Naive thymus-derived CD4-positive, alpha-beta T cell (primary cell): ENCODE results near the gene PLEKHO2. TPM values are rescaled to one million over a fixed set of nuclear protein-coding genes. Genes with fewer than 3 reads are reported as not detected.

Source experiments
- ATAC-seq: fragments of 150-1000 bp; cut with Tn5 transposase; 2 replicates; pipeline ENCODE4 v1.10.0; 2021; ENCODE audit warnings: mild to moderate bottlenecking, moderate library complexity
- CTCF ChIA-PET: fragments of 350-600 bp; sonication (Branson Sonifier 250); formaldehyde crosslinking; loops from one replicate; lab custom pipeline; 2021; ENCODE audit warnings: antibody characterized with exemption; lab: Charles Lee
- POLR2A ChIA-PET: fragments of 350-600 bp; sonication (Branson Sonifier 250); formaldehyde crosslinking; loops from one replicate; lab custom pipeline; 2021; ENCODE audit warnings: antibody characterized with exemption, inconsistent platforms; lab: Charles Lee
- DNase-seq, 9 donors: peaks; one replicate each; pipeline versions ENCODE4 v3.0.0 to v3.0.0-alpha.2; 2020 to 2022; ENCODE audit warnings: mixed read lengths in 1 of 9
- H3K27ac ChIP-seq: one replicate; pipeline ENCODE4 v1.7.0; 2013; ENCODE audit warnings: mild to moderate bottlenecking, low read depth, low read length, moderate library complexity
- H3K27me3 ChIP-seq, 2 donors: one replicate each; pipeline ENCODE4 v1.7.0; 2013; ENCODE audit warnings: low read length in 2 of 2, mild to moderate bottlenecking in 2 of 2, moderate library complexity in 2 of 2; ENCODE audit not compliant: control insufficient read depth in 2 of 2, insufficient read depth in 2 of 2
- H3K36me3 ChIP-seq, 3 experiments: 1 replicate in 2 of 3; 2 replicates in 1 of 3; pipeline ENCODE4 v1.7.0; 2013; ENCODE audit warnings: low read length in 3 of 3, mild to moderate bottlenecking in 3 of 3, moderate library complexity in 1 of 3; ENCODE audit not compliant: insufficient read depth in 3 of 3, control insufficient read depth in 2 of 3
- H3K4me1 ChIP-seq, 2 donors: one replicate each; pipeline ENCODE4 v1.7.0; 2013; ENCODE audit warnings: low read length in 2 of 2, mild to moderate bottlenecking in 2 of 2, moderate library complexity in 1 of 2; ENCODE audit not compliant: control insufficient read depth in 2 of 2, insufficient read depth in 2 of 2
- H3K4me3 ChIP-seq: 2 replicates; pipeline ENCODE4 v1.7.0; 2013; ENCODE audit warnings: mild to moderate bottlenecking, low read length
- H3K9me3 ChIP-seq, 3 experiments: 1 replicate in 2 of 3; 2 replicates in 1 of 3; pipeline ENCODE4 v1.7.0; 2013; ENCODE audit warnings: low read length in 3 of 3; ENCODE audit not compliant: control insufficient read depth in 2 of 3
- H3K27ac Mint-ChIP-seq, 9 donors: one replicate each; pipeline ENCODE4 v1.8.0; 2020 to 2022; ENCODE audit warnings: mixed read lengths in 9 of 9, mild to moderate bottlenecking in 8 of 9, moderate library complexity in 5 of 9, inconsistent platforms in 2 of 9
- H3K27me3 Mint-ChIP-seq, 5 donors: one replicate each; pipeline ENCODE4 v1.8.0; 2021 to 2022; ENCODE audit warnings: mixed read lengths in 5 of 5, mild to moderate bottlenecking in 1 of 5
- H3K36me3 Mint-ChIP-seq, 5 donors: one replicate each; pipeline ENCODE4 v1.8.0; 2020 to 2022; ENCODE audit warnings: mixed read lengths in 5 of 5, mild to moderate bottlenecking in 3 of 5, inconsistent platforms in 1 of 5
- H3K4me1 Mint-ChIP-seq, 7 donors: one replicate each; pipeline ENCODE4 v1.8.0; 2020 to 2022; ENCODE audit warnings: mixed read lengths in 7 of 7, mild to moderate bottlenecking in 3 of 7, inconsistent platforms in 1 of 7
- H3K4me3 Mint-ChIP-seq, 10 donors: one replicate each; pipeline ENCODE4 v1.8.0; 2020 to 2022; ENCODE audit warnings: mild to moderate bottlenecking in 10 of 10, mixed read lengths in 10 of 10, moderate library complexity in 6 of 10, inconsistent platforms in 2 of 10
- H3K9me3 Mint-ChIP-seq, 11 donors: one replicate each; pipeline ENCODE4 v1.8.0; 2020 to 2022; ENCODE audit warnings: mixed read lengths in 11 of 11, mild to moderate bottlenecking in 4 of 11, inconsistent platforms in 1 of 11, moderate library complexity in 1 of 11
- intact Hi-C, 2 donors: fragments of 100-400 bp; cut with micrococcal nuclease; formaldehyde crosslinking; loops; one replicate each; pipeline ENCODE4 v1.15.1; 2023
- polyA plus RNA-seq, 2 donors: library from polyadenylated mRNA; unstranded; fragments of 300-500 nt; fragmentation: Illumina TruSeq; gene quantifications; one replicate each; pipeline ENCODE4 v1.2.3, GENCODE V29; 2021
- total RNA-seq, 6 experiments: library from RNA in 5 of 6; stranded (reverse) in 5 of 6; gene quantifications; 1 replicate in 5 of 6; 2 replicates in 1 of 6; pipeline ENCODE4 v1.2.3 and lab custom pipeline; 2021 to 2026

Gene PLEKHO2
- total and polyA plus RNA-seq, 7 experiments from 2014 or later, result 8.6 to 52.3 (median 14.0) TPM

DNA sequence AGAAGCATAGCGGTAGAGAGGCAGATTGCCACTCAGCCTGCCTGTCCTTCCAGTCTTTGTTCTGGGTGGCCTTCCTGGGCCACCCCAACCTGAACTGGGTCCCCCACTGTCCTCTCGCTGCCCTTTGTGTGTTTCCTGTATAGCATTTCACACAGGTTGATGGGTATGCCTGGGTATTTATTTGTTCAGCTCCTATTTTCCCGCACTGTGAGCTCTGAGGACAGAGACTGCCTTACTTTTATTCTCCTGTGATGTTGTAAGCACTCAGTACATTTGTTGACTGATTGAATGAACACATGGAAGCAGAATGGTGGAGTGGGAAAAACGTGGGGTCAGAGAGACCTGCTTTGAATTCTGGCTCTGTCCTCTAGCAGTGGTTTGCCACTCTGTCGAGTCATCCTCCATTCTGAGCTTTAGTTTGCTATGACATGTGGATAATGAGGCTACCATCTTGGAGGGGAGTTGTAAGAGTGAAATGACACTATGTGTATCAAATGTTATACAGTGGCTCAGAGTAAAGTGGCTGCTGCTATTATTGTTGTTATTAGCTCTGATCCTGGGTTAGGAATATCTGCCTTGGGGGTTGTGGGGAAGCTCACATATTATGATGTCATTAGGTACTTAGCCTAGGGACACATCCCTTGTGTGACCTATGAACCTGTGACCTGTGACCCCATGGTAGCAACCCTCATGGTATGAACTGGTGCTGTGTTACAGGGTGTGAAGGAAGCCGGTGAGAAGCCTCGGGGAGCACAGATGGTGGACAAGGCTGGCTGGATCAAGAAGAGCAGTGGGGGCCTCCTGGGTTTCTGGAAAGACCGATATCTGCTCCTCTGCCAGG lies 6.4 kb downstream of the PLEKHO2 start:
- no peak overlapping the region for H3K27ac ChIP-seq
- no peaks in the 10 kb centered on the region for H3K9me3 Mint-ChIP-seq
- POLR2A ChIA-PET, result no interaction called here
- H3K27me3 ChIP-seq, result no peaks in the 10 kb centered on the region
- intact Hi-C loops, result loop anchor here in 1 of 2 donors (10.0 kb wide), 1 partner anchor 463 kb away; the partner anchor contains the start of genes PCLAF and TRIP4
- H3K4me3 ChIP-seq, result no peak overlapping the region
- H3K9me3 ChIP-seq, result no peaks in the 10 kb centered on the region
- peak overlapping the region in 7 of 9 donors; percentile 3 to 39 (median 22) for H3K27ac Mint-ChIP-seq
- H3K4me1 ChIP-seq, result peaks cover 23 to 34% of the 10 kb centered on the region in 2 donors
- no peaks in the 10 kb centered on the region for H3K27me3 Mint-ChIP-seq
- peaks cover 0 to 21% (median 17%) of the 10 kb centered on the region in 5 donors for H3K36me3 Mint-ChIP-seq
- peaks cover 42 to 75% (median 59%) of the 10 kb centered on the region in 7 donors for H3K4me1 Mint-ChIP-seq
- no peak overlapping the region for H3K4me3 Mint-ChIP-seq
- DNase-seq, result no peak
- H3K36me3 ChIP-seq, result peaks cover 0 to 47% (median 8%) of the 10 kb centered on the region in 3 experiments
- CTCF ChIA-PET, result no interaction called here
- ATAC-seq, result no peak

DNA sequence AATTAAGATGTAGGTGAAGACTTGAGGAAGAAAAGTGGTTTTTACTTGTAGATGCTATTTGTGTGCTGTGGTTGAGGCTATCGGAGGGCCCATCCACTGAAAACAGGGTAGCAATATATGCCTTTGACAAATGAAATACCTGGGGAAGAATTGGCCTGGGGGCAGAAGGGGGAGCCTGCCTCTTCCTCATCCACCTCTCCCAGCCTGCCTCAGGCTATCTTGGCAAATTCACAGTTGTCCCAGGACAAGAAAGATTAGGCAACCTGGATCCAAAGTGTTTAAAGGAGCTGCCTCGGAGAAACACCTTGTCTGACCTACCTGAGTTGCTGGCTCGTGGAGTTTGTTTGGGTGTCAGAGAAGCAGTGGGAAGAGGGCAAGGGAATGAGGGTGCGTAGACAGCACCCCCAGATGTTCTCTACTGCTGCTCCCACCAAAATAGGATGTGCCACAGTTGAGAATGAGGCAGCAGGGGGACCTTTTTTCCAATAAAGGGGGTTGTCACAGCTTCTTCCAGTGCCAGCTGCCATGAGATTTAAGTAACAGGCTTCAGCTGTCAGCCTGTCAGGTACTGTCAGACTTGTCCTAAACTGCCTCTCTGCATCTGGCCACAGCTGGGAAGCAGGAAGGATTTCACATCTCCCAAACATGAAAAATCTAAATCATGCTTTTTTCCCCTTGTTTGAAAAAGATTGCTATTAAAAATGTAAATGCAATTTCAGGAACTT lies 9.2 kb downstream of the PLEKHO2 start:
- H3K27ac ChIP-seq, result no peak overlapping the region
- Mint-ChIP-seq H3K36me3 (peaks cover 0 to 36% (median 17%) of the 10 kb centered on the region in 5 donors), H3K9me3 (no peaks in the 10 kb centered on the region), H3K4me1 (peaks cover 32 to 68% (median 51%) of the 10 kb centered on the region in 7 donors), H3K27me3 (no peaks in the 10 kb centered on the region), H3K4me3 (peak overlapping the region in 1 of 10 donors; percentile 8), H3K27ac (peak overlapping the region in 5 of 9 donors; percentile 0 to 52 (median 28))
- intact Hi-C loops, result no loop called here
- no peaks in the 10 kb centered on the region for H3K9me3 ChIP-seq
- H3K36me3 ChIP-seq, result peaks cover 0 to 73% (median 23%) of the 10 kb centered on the region in 3 experiments
- ChIA-PET POLR2A (interaction anchor here (0.6 to 1.3 kb wide), 2 partner anchors 42 to 54 kb away, joined by 3 to 7 read pairs; no protein-coding TSS in a partner anchor), CTCF (interaction anchor here (0.6 to 1.1 kb wide), 2 partner anchors 13 to 16 kb away, joined by 3 to 6 read pairs; no protein-coding TSS in a partner anchor)
- peaks cover 5 to 26% of the 10 kb centered on the region in 2 donors for H3K4me1 ChIP-seq
- no peaks in the 10 kb centered on the region for H3K27me3 ChIP-seq
- DNase-seq, result no peak
- H3K4me3 ChIP-seq, result no peak overlapping the region
- no peak for ATAC-seq

DNA sequence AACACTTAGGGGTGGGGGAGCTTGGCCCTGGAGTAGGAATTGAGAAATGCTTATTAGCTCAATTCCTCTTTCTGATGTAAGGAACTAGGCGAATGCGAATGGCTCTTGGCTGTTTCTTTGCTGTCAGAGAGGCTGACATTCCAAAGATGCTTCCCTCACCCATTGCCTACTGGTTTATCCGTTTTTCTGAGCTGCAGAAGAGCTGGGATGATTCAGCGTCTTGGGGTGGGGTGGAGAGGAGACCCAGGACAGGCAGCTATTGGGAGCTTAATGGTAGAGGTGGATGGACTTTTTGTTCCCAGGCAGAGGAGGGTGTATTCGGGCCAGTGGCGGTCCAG lies 9.8 kb downstream of the PLEKHO2 start:
- Histone ChIP-seq H3K36me3 (peaks cover 0 to 78% (median 23%) of the 10 kb centered on the region in 3 experiments), H3K9me3 (no peaks in the 10 kb centered on the region), H3K4me1 (peaks cover 8 to 28% of the 10 kb centered on the region in 2 donors), H3K27ac (no peak overlapping the region), H3K4me3 (no peak overlapping the region), H3K27me3 (no peaks in the 10 kb centered on the region)
- peak overlapping the region in 1 of 9 donors; percentile 0 for H3K27ac Mint-ChIP-seq
- ATAC-seq, result peak; percentile 62
- ChIA-PET POLR2A (interaction anchor here (0.6 to 1.3 kb wide), 2 partner anchors 42 to 53 kb away, joined by 3 to 7 read pairs; no protein-coding TSS in a partner anchor), CTCF (interaction anchor here (0.6 to 1.1 kb wide), 3 partner anchors 14 to 259 kb away, joined by 3 to 6 read pairs (median 4); no protein-coding TSS in a partner anchor)
- no peak for DNase-seq
- no peaks in the 10 kb centered on the region for H3K27me3 Mint-ChIP-seq
- peaks cover 33 to 69% (median 51%) of the 10 kb centered on the region in 7 donors for H3K4me1 Mint-ChIP-seq
- H3K4me3 Mint-ChIP-seq, result peak overlapping the region in 1 of 10 donors; percentile 8
- peaks cover 0 to 38% (median 17%) of the 10 kb centered on the region in 5 donors for H3K36me3 Mint-ChIP-seq
- H3K9me3 Mint-ChIP-seq, result no peaks in the 10 kb centered on the region
- intact Hi-C loops, result no loop called here

DNA sequence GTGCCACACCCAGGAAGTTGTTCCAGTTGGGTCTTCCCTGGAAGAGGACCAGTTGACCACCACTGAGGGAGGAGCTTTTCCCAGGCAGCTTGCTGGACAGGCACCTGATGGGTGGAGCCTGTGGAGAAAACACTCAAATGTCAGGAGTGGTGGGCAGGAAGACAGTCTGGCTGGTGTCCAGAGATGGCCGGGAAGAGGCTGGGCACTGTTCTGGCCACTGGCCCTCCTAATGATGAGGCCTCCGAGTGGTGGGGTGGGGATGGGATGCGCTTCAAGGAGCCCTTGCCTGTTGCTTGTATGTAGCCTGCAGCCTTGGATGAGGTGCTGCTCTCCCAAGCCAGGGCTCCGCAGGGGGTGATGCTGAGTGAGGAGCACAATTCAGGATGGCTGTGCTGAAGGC lies 12.3 kb downstream of the PLEKHO2 start:
- intact Hi-C loops, result no loop called here
- no peaks in the 10 kb centered on the region for H3K9me3 Mint-ChIP-seq
- Histone ChIP-seq H3K9me3 (no peaks in the 10 kb centered on the region), H3K4me1 (peaks cover 8 to 27% of the 10 kb centered on the region in 2 donors), H3K27me3 (no peaks in the 10 kb centered on the region), H3K36me3 (peaks cover 0 to 66% (median 23%) of the 10 kb centered on the region in 3 experiments), H3K27ac (no peak overlapping the region), H3K4me3 (no peak overlapping the region)
- peaks cover 0 to 31% (median 15%) of the 10 kb centered on the region in 5 donors for H3K36me3 Mint-ChIP-seq
- H3K4me3 Mint-ChIP-seq, result no peak overlapping the region
- ATAC-seq (no peak), DNase-seq (no peak)
- H3K4me1 Mint-ChIP-seq, result peaks cover 40 to 72% (median 61%) of the 10 kb centered on the region in 7 donors
- no peaks in the 10 kb centered on the region for H3K27me3 Mint-ChIP-seq
- POLR2A ChIA-PET, result no interaction called here
- H3K27ac Mint-ChIP-seq, result peak overlapping the region in 1 of 9 donors; percentile 74
- CTCF ChIA-PET, result no interaction called here

DNA sequence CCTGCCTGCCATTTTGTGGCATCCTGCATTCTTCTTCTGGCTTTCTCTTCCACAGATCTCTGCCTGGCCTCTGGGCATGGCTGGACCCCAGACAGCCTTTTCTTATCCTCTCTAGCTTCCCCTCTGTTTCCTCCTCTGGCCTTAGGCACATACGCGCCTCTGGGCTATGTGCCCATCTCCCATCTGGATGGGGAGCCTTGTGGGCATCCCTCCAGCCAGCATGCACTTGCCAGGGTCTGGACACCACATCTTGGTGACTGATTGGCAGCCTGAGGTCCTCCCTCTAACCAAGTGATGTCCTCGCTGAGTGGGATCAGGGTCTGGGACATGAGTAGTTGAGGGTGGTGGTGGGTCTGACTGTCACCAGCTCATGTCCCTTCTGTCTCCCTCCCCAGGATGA lies 12.8 kb downstream of the PLEKHO2 start:
- Mint-ChIP-seq H3K4me1 (peaks cover 40 to 72% (median 61%) of the 10 kb centered on the region in 7 donors), H3K27me3 (no peaks in the 10 kb centered on the region), H3K27ac (peak overlapping the region in 3 of 9 donors; percentile 55 to 84 (median 74)), H3K9me3 (no peaks in the 10 kb centered on the region), H3K36me3 (peaks cover 0 to 32% (median 15%) of the 10 kb centered on the region in 5 donors), H3K4me3 (peak overlapping the region in 1 of 10 donors; percentile 53)
- Histone ChIP-seq H3K4me1 (peaks cover 8 to 27% of the 10 kb centered on the region in 2 donors), H3K4me3 (no peak overlapping the region), H3K9me3 (no peaks in the 10 kb centered on the region), H3K27ac (no peak overlapping the region), H3K36me3 (peaks cover 0 to 69% (median 23%) of the 10 kb centered on the region in 3 experiments), H3K27me3 (no peaks in the 10 kb centered on the region)
- no peak for ATAC-seq
- ChIA-PET POLR2A (no interaction called here), CTCF (no interaction called here)
- intact Hi-C loops, result no loop called here
- no peak for DNase-seq

GRCh38 chr15:64855205-64855975 lies 13.7 kb downstream of the PLEKHO2 start:
- ChIA-PET POLR2A (no interaction called here), CTCF (no interaction called here)
- Histone ChIP-seq H3K4me1 (peaks cover 8 to 27% of the 10 kb centered on the region in 2 donors), H3K27me3 (no peaks in the 10 kb centered on the region), H3K27ac (no peak overlapping the region), H3K36me3 (peaks cover 2 to 70% (median 28%) of the 10 kb centered on the region in 3 experiments), H3K4me3 (no peak overlapping the region), H3K9me3 (no peaks in the 10 kb centered on the region)
- peak overlapping the region in 7 of 9 donors; percentile 26 to 84 (median 60) for H3K27ac Mint-ChIP-seq
- peaks cover 40 to 70% (median 61%) of the 10 kb centered on the region in 7 donors for H3K4me1 Mint-ChIP-seq
- no peak overlapping the region for H3K4me3 Mint-ChIP-seq
- H3K27me3 Mint-ChIP-seq, result no peaks in the 10 kb centered on the region
- intact Hi-C loops, result no loop called here
- ATAC-seq (peak; percentile 27), DNase-seq (no peak)
- no peaks in the 10 kb centered on the region for H3K9me3 Mint-ChIP-seq
- peaks cover 0 to 34% (median 14%) of the 10 kb centered on the region in 5 donors for H3K36me3 Mint-ChIP-seq
